Gastrocnemius medialis (tissue), 4 donors: ENCODE results near the gene SLC24A3. TPM values are rescaled to one million over a fixed set of nuclear protein-coding genes. Genes with fewer than 3 reads are reported as not detected.

Experiments
- ATAC-seq, 2 donors: fragments of 150-250 bp; one replicate each; pipeline ENCODE4 v1.9.1; 2016
- DNase-seq, 2 donors: peaks; one replicate each; pipeline ENCODE4 v3.0.0-alpha.2; 2019
- H3K27ac ChIP-seq, 4 donors: fragments of 200-600 bp; sonication (generic); 1 replicate in 1 of 4; 2 replicates in 3 of 4; pipeline ENCODE4 v1.5.1; 2016 to 2018; ENCODE audit warnings: mild to moderate bottlenecking in 2 of 4, moderate library complexity in 1 of 4
- H3K27me3 ChIP-seq, 3 donors: fragments of 200-600 bp; sonication (generic) in 2 of 3; 1 replicate in 1 of 3; 2 replicates in 2 of 3; pipeline versions ENCODE4 v1.5.1 to v1.6.0; 2016 to 2019; ENCODE audit warnings: mild to moderate bottlenecking in 1 of 3, moderate library complexity in 1 of 3
- H3K36me3 ChIP-seq, 2 donors: fragments of 200-600 bp; sonication (generic) in 1 of 2; one replicate each; pipeline ENCODE4 v1.5.1; 2017 to 2018
- H3K4me1 ChIP-seq, 2 donors: fragments of 200-600 bp; sonication (generic) in 1 of 2; one replicate each; pipeline ENCODE4 v1.5.1; 2016 to 2017; ENCODE audit warnings: mild to moderate bottlenecking in 2 of 2
- H3K4me3 ChIP-seq, 4 donors: fragments of 200-600 bp; sonication (generic) in 3 of 4; 1 replicate in 1 of 4; 2 replicates in 3 of 4; pipeline ENCODE4 v1.5.1; 2016 to 2019; ENCODE audit warnings: mild to moderate bottlenecking in 2 of 4
- H3K9me3 ChIP-seq, 3 donors: fragments of 200-600 bp; sonication (generic) in 2 of 3; 1 replicate in 1 of 3; 2 replicates in 2 of 3; pipeline ENCODE4 v1.5.1; 2016 to 2019
- POLR2A ChIP-seq, 2 donors: fragments of 450-650 bp; IDR thresholded peaks; one replicate each; pipeline ENCODE4 v1.6.1; 2017; ENCODE audit warnings: antibody characterized with exemption in 2 of 2, mild to moderate bottlenecking in 2 of 2, moderate library complexity in 2 of 2
- in situ Hi-C, 4 donors: fragments of 200-750 bp; cut with MboI; loops; one replicate each; pipeline versions ENCODE4 v1.15.0 to v1.8.0; 2017; ENCODE audit warnings: low sequenced_read_pairs in 4 of 4
- intact Hi-C: fragments of 100-400 bp; cut with DNase I; formaldehyde crosslinking; loops from one replicate; pipeline ENCODE4 v1.15.1; 2023; ENCODE audit warnings: low total_unique reads
- total RNA-seq, 4 donors: library from RNA; depleted of rRNA; stranded (reverse); fragments of >200 nt; gene quantifications; one replicate each; pipeline versions ENCODE4 v1.1.0 to v1.2.3, GENCODE V29; 2016
- TF ChIP-seq, protein P1 (sequence below), 5 experiments: fragments of 450-650 bp in 3 of 5; fragments of 200-600 bp in 2 of 5; sonication (generic) in 2 of 5; IDR thresholded peaks in 4 of 5; conservative IDR thresholded peaks in 1 of 5; 1 replicate in 4 of 5; 2 replicates in 1 of 5; pipeline ENCODE4 v1.5.1; 2016 to 2019; ENCODE audit warnings: antibody characterized with exemption in 5 of 5, mild to moderate bottlenecking in 3 of 5, moderate library complexity in 3 of 5

Gene SLC24A3
- total RNA-seq, 4 donors from 2014 or later = 3.3 to 7.8 (median 6.7) TPM

DNA sequence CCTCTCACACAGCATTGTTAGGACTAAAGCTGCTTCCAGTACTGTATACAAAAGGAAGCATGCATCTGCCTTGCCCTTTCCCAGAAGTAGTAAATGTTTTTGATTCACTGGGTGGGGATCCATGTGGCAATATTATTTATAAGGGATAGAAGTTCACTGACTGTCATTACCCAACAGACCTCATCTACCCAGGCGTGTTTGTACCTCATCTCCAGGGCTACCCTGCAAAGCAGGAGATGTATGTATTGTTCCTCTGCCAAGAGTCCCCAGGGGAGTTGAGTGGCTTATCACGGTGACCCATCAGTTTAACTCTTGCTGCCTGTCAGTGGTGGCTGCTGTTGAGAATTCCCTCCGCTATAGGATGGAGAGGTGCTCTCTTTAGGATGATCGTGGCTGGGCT, 42.5 kb downstream of the SLC24A3 start:
- H3K9me3 ChIP-seq = no peaks in the 10 kb centered on the region
- in situ Hi-C loops (no loop called here), intact Hi-C loops (no loop called here)
- ATAC-seq (no peak), DNase-seq (no peak)
- no peak overlapping the region for H3K27ac ChIP-seq
- no peaks in the 10 kb centered on the region for H3K27me3 ChIP-seq
- no peak overlapping the region for H3K4me3 ChIP-seq
- H3K4me1 ChIP-seq = peaks cover 15 to 25% of the 10 kb centered on the region in 2 donors
- H3K36me3 ChIP-seq = no peaks in the 10 kb centered on the region
- no peak for TF ChIP-seq POLR2A (IDR thresholded peaks at IDR 0.05)
- TF ChIP-seq, protein P1, sequence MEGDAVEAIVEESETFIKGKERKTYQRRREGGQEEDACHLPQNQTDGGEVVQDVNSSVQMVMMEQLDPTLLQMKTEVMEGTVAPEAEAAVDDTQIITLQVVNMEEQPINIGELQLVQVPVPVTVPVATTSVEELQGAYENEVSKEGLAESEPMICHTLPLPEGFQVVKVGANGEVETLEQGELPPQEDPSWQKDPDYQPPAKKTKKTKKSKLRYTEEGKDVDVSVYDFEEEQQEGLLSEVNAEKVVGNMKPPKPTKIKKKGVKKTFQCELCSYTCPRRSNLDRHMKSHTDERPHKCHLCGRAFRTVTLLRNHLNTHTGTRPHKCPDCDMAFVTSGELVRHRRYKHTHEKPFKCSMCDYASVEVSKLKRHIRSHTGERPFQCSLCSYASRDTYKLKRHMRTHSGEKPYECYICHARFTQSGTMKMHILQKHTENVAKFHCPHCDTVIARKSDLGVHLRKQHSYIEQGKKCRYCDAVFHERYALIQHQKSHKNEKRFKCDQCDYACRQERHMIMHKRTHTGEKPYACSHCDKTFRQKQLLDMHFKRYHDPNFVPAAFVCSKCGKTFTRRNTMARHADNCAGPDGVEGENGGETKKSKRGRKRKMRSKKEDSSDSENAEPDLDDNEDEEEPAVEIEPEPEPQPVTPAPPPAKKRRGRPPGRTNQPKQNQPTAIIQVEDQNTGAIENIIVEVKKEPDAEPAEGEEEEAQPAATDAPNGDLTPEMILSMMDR (IDR thresholded peaks at IDR 0.05 in 4 of 5, conservative IDR thresholded peaks at IDR 0.05 in 1 of 5) = no peak

DNA sequence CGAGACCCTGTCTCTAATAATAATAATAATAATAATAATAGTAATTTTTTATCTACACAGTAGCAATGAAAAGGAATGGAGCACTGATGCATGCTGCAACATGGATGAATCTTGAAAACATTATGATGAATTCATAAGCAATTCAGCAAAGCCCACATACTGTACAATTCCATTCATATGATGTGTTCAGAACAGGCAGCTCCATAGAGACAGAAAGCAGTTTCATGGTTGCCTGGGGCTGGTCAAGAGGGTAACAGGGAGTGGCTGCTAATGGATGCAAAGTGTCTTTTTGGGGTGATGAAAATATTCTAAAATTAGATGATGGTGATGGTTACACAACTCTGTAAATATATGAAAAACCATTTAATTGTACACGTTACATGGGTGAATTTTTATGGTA, 43.6 kb downstream of the SLC24A3 start:
- no peak overlapping the region for H3K27ac ChIP-seq
- H3K4me3 ChIP-seq = no peak overlapping the region
- H3K9me3 ChIP-seq = no peaks in the 10 kb centered on the region
- in situ Hi-C loops (no loop called here), intact Hi-C loops (no loop called here)
- H3K36me3 ChIP-seq = no peaks in the 10 kb centered on the region
- ATAC-seq (no peak), DNase-seq (no peak)
- H3K4me1 ChIP-seq = peaks cover 15 to 25% of the 10 kb centered on the region in 2 donors
- no peaks in the 10 kb centered on the region for H3K27me3 ChIP-seq
- TF ChIP-seq POLR2A (IDR thresholded peaks at IDR 0.05) = no peak
- TF ChIP-seq, protein P1 (IDR thresholded peaks at IDR 0.05 in 4 of 5, conservative IDR thresholded peaks at IDR 0.05 in 1 of 5) = no peak

DNA sequence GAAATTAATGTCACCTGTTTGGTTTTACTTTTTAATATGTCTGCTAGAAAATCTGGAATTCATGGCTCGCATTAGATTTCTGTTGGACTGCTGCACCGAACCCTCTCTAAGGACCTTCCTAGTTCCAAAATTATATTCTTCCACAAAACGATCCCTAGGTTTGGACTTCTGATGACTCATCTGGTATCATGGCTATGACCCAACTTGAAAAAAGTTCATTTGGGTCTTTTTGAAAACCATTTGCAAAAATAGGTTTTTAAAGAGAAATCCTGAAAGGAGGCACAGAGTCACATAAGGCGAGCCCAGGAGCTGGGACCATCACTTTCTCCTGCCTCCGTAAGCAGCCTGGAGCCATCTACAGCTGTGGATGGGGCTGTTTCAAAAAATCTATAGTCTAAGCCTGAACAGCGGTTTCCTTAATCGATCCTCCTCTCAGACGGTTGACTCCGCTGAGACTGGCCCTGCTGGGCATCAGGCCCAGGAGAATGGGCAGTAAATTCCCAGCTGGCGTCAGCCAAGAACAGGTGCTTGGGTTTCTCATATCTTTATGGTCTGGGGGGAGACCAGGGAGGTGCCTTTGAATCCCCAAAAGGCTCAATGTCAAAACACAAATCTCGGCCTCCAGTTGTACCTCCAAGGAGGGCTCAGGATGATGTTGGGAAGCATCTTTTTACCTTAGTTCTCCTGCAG, 44.6 kb downstream of the SLC24A3 start:
- no peak for TF ChIP-seq POLR2A (IDR thresholded peaks at IDR 0.05)
- TF ChIP-seq, protein P1 (IDR thresholded peaks at IDR 0.05 in 4 of 5, conservative IDR thresholded peaks at IDR 0.05 in 1 of 5) = no peak
- Histone ChIP-seq H3K27me3 (no peaks in the 10 kb centered on the region), H3K36me3 (no peaks in the 10 kb centered on the region), H3K4me3 (peak overlapping the region in 1 of 4 donors; percentile 8), H3K4me1 (peaks cover 13 to 24% of the 10 kb centered on the region in 2 donors), H3K27ac (no peak overlapping the region), H3K9me3 (no peaks in the 10 kb centered on the region)
- intact Hi-C loops = no loop called here
- in situ Hi-C loops = no loop called here
- ATAC-seq (no peak), DNase-seq (no peak)

DNA sequence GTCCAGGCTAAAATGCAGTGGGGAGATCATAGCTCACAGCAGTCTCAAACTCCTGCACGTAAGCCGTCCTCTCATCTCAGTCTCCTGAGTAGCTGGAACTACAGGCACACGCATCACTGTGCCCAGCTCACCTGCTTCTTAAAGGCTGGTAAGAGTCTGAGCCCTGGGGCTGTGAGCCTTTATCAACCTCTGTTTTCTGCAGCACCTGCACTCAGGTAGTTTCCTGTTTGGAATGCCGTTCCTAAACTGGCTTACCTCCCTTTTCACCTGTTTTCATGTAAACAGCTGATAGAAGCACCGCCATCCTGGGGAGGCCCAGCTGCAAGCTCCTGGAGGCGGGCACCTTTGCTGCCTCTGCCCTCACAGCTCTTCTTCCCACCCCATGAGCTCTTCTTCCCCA, 45.4 kb downstream of the SLC24A3 start:
- in situ Hi-C loops (no loop called here), intact Hi-C loops (no loop called here)
- no peak overlapping the region for H3K27ac ChIP-seq
- H3K36me3 ChIP-seq = no peaks in the 10 kb centered on the region
- ATAC-seq (no peak), DNase-seq (no peak)
- H3K4me1 ChIP-seq = peaks cover 10 to 22% of the 10 kb centered on the region in 2 donors
- TF ChIP-seq, protein P1 (IDR thresholded peaks at IDR 0.05 in 4 of 5, conservative IDR thresholded peaks at IDR 0.05 in 1 of 5) = no peak
- TF ChIP-seq POLR2A (IDR thresholded peaks at IDR 0.05) = no peak
- no peaks in the 10 kb centered on the region for H3K9me3 ChIP-seq
- no peaks in the 10 kb centered on the region for H3K27me3 ChIP-seq
- no peak overlapping the region for H3K4me3 ChIP-seq
